Retina (tissue), 1 donor: ENCODE results near the gene DENND1A.
A peak's percentile ranks its signal among the peaks of the same experiment; 100 is the strongest.
"Not testable (repeated sequence)": the region's sequence is repeated elsewhere in the genome, so short reads cannot be mapped to it uniquely, and the experiment has no call there.

Experiments used
- DNase-seq: peaks from one replicate; pipeline ENCODE4 v3.0.0-alpha.2; 2016

DENND1A gene

DNA sequence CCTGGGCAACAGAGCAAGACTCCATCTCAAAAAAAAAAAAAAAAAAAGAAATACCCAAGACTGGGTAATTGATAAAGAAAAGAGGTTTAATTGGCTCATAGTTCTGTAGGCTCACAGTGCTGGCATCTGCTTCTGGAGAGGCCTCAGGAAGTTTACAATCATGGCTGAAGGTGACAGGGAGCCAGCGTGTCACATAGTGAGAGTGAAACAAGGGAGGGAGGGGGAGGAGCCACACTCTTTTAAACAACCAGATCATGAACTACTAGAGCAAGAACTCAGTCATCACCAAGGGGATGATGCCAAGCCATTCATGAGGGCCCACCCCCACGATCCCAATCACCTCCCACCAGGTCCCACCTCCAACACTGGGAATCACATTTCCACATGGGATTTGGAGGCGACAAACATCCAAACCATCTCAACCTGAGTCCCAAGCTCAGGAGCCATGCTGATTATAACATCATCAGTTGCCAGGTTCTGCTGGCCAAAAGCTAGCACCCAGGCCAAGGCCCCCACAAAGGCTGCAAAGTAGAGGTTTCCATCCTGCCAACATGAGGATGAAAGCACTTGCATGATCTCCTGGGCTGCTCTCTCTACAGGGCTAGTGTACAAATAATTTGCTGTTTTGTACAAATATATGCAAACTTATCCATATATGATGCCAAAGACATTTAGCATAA is 15.3 kb downstream of the DENND1A start:
- no peak for DNase-seq

- no peak for DNase-seq
These were observed 17.6 kb downstream of the DENND1A start for GRCh38 chr9:123912167-123912897.

DNA sequence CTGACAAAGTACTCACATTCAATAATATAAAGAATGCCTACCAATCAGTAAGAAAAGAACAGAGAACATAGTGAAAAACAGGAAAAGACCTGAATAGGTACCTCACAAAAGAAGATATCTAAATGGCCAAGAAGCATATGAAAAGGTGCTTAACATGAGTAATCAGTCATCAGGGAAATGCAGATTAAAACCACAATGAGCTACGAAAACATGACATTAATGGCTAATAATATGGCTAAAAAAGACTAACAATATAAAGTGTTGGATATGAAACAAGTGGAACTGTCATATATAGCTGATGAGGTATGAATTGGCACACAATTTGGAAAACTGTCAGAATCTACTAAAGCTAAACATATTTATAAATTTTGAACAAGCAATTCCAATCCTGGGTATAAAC is 18.9 kb downstream of the DENND1A start:
- DNase-seq: no peak

DNA sequence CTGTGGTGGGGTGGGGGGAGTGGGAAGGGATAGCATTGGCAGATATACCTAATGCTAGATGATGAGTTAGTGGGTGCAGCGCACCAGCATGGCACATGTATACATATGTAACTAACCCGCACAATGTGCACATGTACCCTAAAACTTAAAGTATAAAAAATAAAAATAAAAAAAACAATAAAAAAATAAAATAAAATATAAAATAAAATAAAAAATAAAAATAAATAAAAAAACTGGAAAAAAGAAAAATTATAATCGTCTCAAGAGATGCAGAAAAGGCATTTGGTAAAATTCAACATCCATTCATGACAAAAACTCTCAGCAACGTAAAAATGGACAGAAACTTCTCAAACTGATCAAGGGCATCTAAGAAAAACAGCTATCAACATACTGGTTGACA is 20.7 kb downstream of the DENND1A start:
- not testable (repeated sequence) for DNase-seq

DNA sequence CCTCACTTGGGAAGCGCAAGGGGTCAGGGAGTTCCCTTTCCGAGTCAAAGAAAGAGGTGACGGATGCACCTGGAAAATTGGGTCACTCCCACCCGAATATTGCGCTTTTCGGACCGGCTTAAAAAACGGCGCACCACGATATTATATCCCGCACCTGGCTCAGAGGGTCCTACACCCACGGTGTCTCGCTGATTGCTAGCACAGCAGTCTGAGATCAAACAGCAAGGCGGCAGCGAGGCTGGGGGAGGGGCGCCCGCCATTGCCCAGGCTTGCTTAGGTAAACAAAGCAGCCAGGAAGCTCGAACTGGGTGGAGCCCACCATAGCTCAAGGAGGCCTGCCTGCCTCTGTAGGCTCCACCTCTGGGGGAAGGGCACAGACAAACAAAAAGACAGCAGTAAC is 26.4 kb downstream of the DENND1A start:
- DNase-seq: not testable (repeated sequence)

DNA sequence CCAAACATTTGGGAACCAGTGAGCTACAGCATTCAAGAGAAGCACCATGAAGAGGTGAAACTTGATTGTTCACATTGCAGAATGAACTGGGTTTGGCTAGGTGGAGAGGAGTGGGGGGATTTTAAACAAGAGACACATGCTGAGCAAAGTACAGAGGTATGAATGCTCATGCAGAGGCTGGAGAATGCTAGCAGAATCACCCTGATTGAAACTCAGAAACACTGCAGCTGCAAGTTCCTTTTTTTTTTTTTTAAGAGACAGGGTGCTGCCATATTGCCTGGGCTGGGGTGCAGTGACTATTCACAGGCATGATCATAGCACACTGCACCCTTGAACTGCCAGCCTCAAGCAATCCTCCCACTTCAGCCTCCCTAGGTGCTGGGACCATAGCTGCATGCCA is 35.1 kb downstream of the DENND1A start:
- DNase-seq: no peak

GRCh38 chr9:123893831-123894460 is 36.0 kb downstream of the DENND1A start:
- DNase-seq: no peak

DNA sequence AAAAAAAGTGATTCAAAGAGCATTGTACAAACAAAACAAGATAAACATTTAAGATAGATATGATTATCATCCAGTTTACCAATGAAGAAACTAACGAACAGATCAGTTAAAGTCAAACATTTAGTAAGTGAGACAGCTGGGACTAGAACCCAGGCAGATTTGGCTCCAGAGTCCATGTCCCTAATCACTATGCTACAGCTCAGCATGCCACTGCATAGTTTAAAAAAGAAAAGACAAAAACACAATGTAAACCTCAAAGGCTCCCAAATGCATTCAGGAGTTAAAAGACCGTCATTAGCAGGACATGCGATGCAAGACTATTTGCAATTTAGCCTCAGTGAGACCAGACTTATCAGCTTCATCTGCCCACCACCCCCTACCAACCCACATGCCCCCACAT is 36.8 kb downstream of the DENND1A start:
- no peak for DNase-seq

DNA sequence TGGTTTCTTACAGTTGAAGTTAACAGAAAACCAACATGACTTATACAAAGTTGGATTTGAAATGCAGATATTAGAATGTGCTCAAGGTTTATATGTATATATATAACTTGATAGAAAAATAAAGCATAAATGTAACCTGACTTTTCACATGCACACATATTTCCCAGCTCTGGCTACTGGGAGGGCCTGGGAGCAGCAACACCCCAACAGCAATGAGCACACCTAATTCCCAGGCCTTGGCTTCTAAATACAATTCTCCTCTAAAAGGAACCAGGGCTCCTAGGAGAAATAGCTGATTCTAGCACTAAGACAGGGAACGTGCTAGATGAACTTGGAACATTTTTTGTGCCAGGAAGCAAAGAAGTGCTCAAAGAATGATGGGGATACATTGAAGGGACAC is 42.1 kb downstream of the DENND1A start:
- no peak for DNase-seq

GRCh38 chr9:123885834-123886233 is 44.1 kb downstream of the DENND1A start:
- not testable (repeated sequence) for DNase-seq

- no peak for DNase-seq
These were observed 46.3 kb downstream of the DENND1A start for GRCh38 chr9:123883634-123884033.

DNA sequence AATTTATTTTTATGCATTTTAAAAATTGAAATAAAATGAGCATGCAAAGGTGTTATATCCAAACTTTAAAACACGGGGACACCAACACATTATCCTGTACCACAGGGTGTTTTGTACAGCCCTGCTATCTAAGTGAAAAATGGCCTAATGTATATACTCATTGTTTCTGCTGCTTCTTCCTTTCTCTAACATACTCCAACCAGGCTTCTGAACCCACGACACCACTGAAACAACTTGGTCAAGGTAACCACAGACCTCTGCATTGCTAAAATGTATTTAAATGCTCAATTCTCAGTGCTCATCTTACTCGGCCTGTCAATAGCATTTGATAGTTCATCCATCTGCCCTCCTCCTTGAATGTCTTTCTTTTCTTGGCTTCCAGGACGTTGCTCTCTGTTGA is 48.3 kb downstream of the DENND1A start:
- DNase-seq: no peak

GRCh38 chr9:123880420-123880819 is 49.5 kb downstream of the DENND1A start:
- no peak for DNase-seq

GRCh38 chr9:123876750-123877149 is 53.2 kb downstream of the DENND1A start:
- no peak for DNase-seq

GRCh38 chr9:123872710-123873109 is 57.2 kb downstream of the DENND1A start:
- no peak for DNase-seq

GRCh38 chr9:123871781-123872180 is 58.1 kb downstream of the DENND1A start:
- no peak for DNase-seq

- peak; percentile 12 for DNase-seq
These were observed 61.9 kb downstream of the DENND1A start for GRCh38 chr9:123868002-123868401.

- DNase-seq: no peak
These were observed 62.9 kb downstream of the DENND1A start for GRCh38 chr9:123867034-123867433.

- no peak for DNase-seq
These were observed 63.4 kb downstream of the DENND1A start for GRCh38 chr9:123866497-123866896.

GRCh38 chr9:123865226-123866000 is 64.5 kb downstream of the DENND1A start:
- peak; percentile 12 for DNase-seq

DNA sequence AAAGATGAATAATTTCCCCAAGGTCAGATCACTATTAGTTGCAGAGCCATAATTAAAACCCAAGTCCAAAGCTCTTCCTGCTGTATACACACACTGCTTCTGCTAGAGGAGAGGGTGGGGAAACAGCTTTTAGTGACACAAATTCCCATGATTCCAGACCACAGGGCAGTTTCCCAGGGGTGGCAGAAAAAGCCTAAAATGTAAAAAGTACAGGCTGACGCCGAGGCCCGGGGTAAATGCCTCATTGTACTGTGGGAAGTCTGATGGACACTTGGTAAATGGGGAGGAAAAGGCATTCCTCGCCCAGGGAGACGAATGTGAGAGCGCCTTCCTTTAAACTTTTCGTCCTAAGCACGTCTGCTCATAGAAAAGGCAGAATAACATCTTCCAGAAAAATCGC is 65.7 kb downstream of the DENND1A start:
- DNase-seq: peak; percentile 63

DNA sequence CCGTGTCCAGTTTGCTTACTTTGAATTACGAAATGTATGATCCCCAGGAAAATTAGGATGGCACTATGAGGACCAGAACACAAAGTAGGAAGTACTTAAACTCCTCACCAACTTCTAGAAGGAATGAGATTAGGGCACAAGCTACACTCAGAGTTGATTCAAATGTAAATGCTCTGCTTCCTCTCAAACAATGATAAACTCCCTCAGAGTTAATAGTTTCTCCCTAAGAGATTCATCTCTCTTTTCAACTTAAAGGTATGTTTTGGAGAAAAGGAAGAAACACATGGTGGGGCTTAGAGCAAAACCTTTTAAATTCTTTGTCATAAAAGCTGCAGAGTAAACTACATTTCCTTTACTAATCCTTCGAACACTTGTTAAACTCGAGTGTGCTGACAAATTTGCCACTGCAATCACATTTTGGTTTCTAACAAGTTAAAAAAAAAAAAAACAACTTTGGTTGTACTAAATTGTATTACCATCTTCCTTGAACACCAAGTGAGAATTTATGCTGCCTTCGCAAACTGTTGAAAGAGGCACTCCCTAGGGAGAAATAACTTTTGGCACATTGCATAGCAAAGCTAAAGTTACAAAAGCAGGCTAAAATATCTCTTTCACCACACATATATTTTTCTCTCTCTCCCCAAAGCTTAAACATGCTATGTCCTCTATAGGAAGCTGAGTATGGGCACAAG is 66.6 kb downstream of the DENND1A start:
- peak; percentile 9 for DNase-seq

- DNase-seq: no peak
These were observed 68.2 kb downstream of the DENND1A start for GRCh38 chr9:123861756-123862120.
